Camera-type eye (tissue), 1 donor: ENCODE measurements around the gene EIF5A. TPM values are rescaled to one million over a fixed set of nuclear protein-coding genes. Genes with fewer than 3 reads are reported as not detected.

Experiments used
- total RNA-seq: library from RNA; depleted of rRNA; stranded (reverse); fragments of >200 nt; gene quantifications from one replicate; pipeline ENCODE4 v1.2.3, GENCODE V29; 2014

The EIF5A gene
- 138 TPM for total RNA-seq

GRCh38 chr17:7306911-7307685 is at the start of gene EIF5A:
TSS of gene EIF5A (plus strand) at chr17:7307628. CDS start at chr17:7309636, 2,008 bp downstream.

GRCh38 chr17:7262192-7262934 is 45.1 kb upstream of the EIF5A start, which contains the start of gene CLDN7:
TSS of gene CLDN7 (minus strand) at chr17:7262478. CDS start at chr17:7262043, 435 bp downstream.

GRCh38 chr17:7281074-7281952 is 26.1 kb upstream of the EIF5A start, which contains the start of gene SLC2A4:
TSS of gene SLC2A4 (plus strand) at chr17:7281718. CDS start at chr17:7281935, 217 bp downstream.

GRCh38 chr17:7294614-7295153 is 12.7 kb upstream of the EIF5A start, which contains the start of gene YBX2:
TSS of gene YBX2 (minus strand) at chr17:7294639. CDS start at chr17:7294500, 139 bp downstream.

GRCh38 chr17:7314719-7315569 is 7.5 kb downstream of the EIF5A start, which contains the start of gene GPS2:
TSS of gene GPS2 (minus strand) at chr17:7315360. CDS start at chr17:7315052, 308 bp downstream.

GRCh38 chr17:7328840-7329373 is 21.5 kb downstream of the EIF5A start, which contains the start of gene NEURL4:
TSS of gene NEURL4 (minus strand) at chr17:7329335. CDS start at chr17:7329312, 23 bp downstream.

GRCh38 chr17:7336240-7337175 is 29.1 kb downstream of the EIF5A start, which contains the start of gene ACAP1:
TSS of gene ACAP1 (plus strand) at chr17:7336529. CDS start at chr17:7336735, 206 bp downstream.

GRCh38 chr17:7351665-7352502 is 44.5 kb downstream of the EIF5A start, which contains the start of gene KCTD11:
TSS of gene KCTD11 (plus strand) at chr17:7352162.

GRCh38 chr17:7355053-7355452 is 47.6 kb downstream of the EIF5A start, which contains the start of gene TMEM95:
TSS of gene TMEM95 (plus strand) at chr17:7355156. CDS start at chr17:7355205, 49 bp downstream.

Other genes starting within 250 kb of the EIF5A start
- 3.3 TPM for gene CLEC10A, start 227.4 kb upstream of the EIF5A start, total RNA-seq
- gene ASGR2, start 192.8 kb upstream of the EIF5A start, total RNA-seq, result 0.33 TPM
- 5.7 TPM for gene ASGR1, start 128.3 kb upstream of the EIF5A start, total RNA-seq
- 194 TPM for gene DLG4, start 87.8 kb upstream of the EIF5A start, total RNA-seq
- 281 TPM for gene ACADVL, start 87.7 kb upstream of the EIF5A start, total RNA-seq
- gene DVL2, start 73.1 kb upstream of the EIF5A start, total RNA-seq, result 103 TPM
- 27.5 TPM for gene PHF23, start 68.2 kb upstream of the EIF5A start, total RNA-seq
- 310 TPM for gene GABARAP, start 65.2 kb upstream of the EIF5A start, total RNA-seq
- 74.5 TPM for gene CTDNEP1, start 55.9 kb upstream of the EIF5A start, total RNA-seq
- gene ELP5, start 55.4 kb upstream of the EIF5A start, total RNA-seq, result 39.5 TPM
- 14.3 TPM for gene CLDN7, start 45.1 kb upstream of the EIF5A start, total RNA-seq
- 5.4 TPM for gene SLC2A4, start 25.9 kb upstream of the EIF5A start, total RNA-seq
- gene YBX2, start 13.0 kb upstream of the EIF5A start, total RNA-seq, result 1.3 TPM
- 43.4 TPM for gene GPS2, start 7.7 kb downstream of the EIF5A start, total RNA-seq
- 38.8 TPM for gene NEURL4, start 21.7 kb downstream of the EIF5A start, total RNA-seq
- 6.2 TPM for gene ACAP1, start 28.9 kb downstream of the EIF5A start, total RNA-seq
- 4.5 TPM for gene KCTD11, start 44.5 kb downstream of the EIF5A start, total RNA-seq
- not detected for gene TMEM95, start 47.5 kb downstream of the EIF5A start, total RNA-seq
- 2.4 TPM for gene TNK1, start 73.5 kb downstream of the EIF5A start, total RNA-seq
- 12.8 TPM for gene PLSCR3, start 86.9 kb downstream of the EIF5A start, total RNA-seq
- 27.9 TPM for gene TMEM256, start 96.5 kb downstream of the EIF5A start, total RNA-seq
- gene NLGN2, start 100.2 kb downstream of the EIF5A start, total RNA-seq, result 36.2 TPM
- not detected for gene SPEM1, start 112.7 kb downstream of the EIF5A start, total RNA-seq
- gene SPEM2, start 118.0 kb downstream of the EIF5A start, total RNA-seq, result not detected
- not detected for gene SPEM3, start 121.2 kb downstream of the EIF5A start, total RNA-seq
- 1.0 TPM for gene TMEM102, start 127.8 kb downstream of the EIF5A start, total RNA-seq
- 7.1 TPM for gene FGF11, start 131.9 kb downstream of the EIF5A start, total RNA-seq
- 17.8 TPM for gene CHRNB1, start 137.4 kb downstream of the EIF5A start, total RNA-seq
- gene ZBTB4, start 172.0 kb downstream of the EIF5A start, total RNA-seq, result 35.8 TPM
- gene SLC35G6, start 173.8 kb downstream of the EIF5A start, total RNA-seq, result not detected
- 114 TPM for gene POLR2A, start 176.7 kb downstream of the EIF5A start, total RNA-seq
- 16.2 TPM for gene TNFSF12, start 241.4 kb downstream of the EIF5A start, total RNA-seq